IMR-90 (cell line): ENCODE data around the gene GTF3C6. TPM values are rescaled to one million over a fixed set of nuclear protein-coding genes. Genes with fewer than 3 reads are reported as not detected.

Experiments
- ATAC-seq: fragments of 200-7000 bp; cut with Tn5 transposase; 2 replicates; pipeline ENCODE4 v1.9.1; 2020; ENCODE audit warnings: low read depth, mild to moderate bottlenecking, moderate library complexity
- BruUV-seq: library from RNA; stranded (reverse); fragments of 400-500 nt; replicated peaks from 2 replicates; lab custom pipeline; 2021; lab: Mats Ljungman, UMichigan
- CTCF ChIA-PET: fragments of 300-600 bp; formaldehyde crosslinking; extraction: SDS; loops from one replicate; lab custom pipeline; 2021; ENCODE audit warnings: antibody characterized with exemption; lab: Yijun Ruan, JAX
- POLR2A ChIA-PET: fragments of 300-600 bp; sonication (Branson Sonifier 250); formaldehyde crosslinking; loops from one replicate; lab custom pipeline; 2022; ENCODE audit warnings: antibody characterized with exemption; ENCODE audit not compliant: unreplicated experiment; lab: Charles Lee
- DNase-seq: peaks from one replicate; pipeline ENCODE4 v3.0.0; 2013
- H2AFZ ChIP-seq: replicated peaks from 2 replicates; pipeline ENCODE3; 2013; ENCODE audit warnings: low read length, mild to moderate bottlenecking; ENCODE audit not compliant: poor library complexity
- H2AK5ac ChIP-seq: 2 replicates; pipeline ENCODE4 v1.6.1; 2013; ENCODE audit warnings: low read depth, low read length, inconsistent platforms
- H2AK9ac ChIP-seq: replicated peaks from 2 replicates; pipeline ENCODE3; 2013; ENCODE audit warnings: mild to moderate bottlenecking, low read depth, low read length, moderate library complexity; ENCODE audit not compliant: poor library complexity
- H2BK120ac ChIP-seq: 2 replicates; pipeline ENCODE4 v1.6.1; 2013; ENCODE audit warnings: low read depth, low read length, inconsistent platforms
- H2BK15ac ChIP-seq: 3 replicates; pipeline ENCODE4 v1.6.1; 2013; ENCODE audit warnings: low read depth, low read length, inconsistent platforms
- H2BK20ac ChIP-seq: 2 replicates; pipeline ENCODE4 v1.6.1; 2013; ENCODE audit warnings: low read depth, mild to moderate bottlenecking, inconsistent platforms, low read length, moderate library complexity
- H2BK5ac ChIP-seq: 2 replicates; pipeline ENCODE4 v1.6.1; 2013; ENCODE audit warnings: mild to moderate bottlenecking, low read depth, low read length, inconsistent platforms; ENCODE audit not compliant: poor library complexity, severe bottlenecking
- H3K14ac ChIP-seq: replicated peaks from 2 replicates; pipeline ENCODE4 v1.6.1; 2013; ENCODE audit warnings: low read depth, low read length, inconsistent platforms
- H3K18ac ChIP-seq: 2 replicates; pipeline ENCODE4 v1.6.1; 2013; ENCODE audit warnings: low read depth, low read length, control low read depth
- H3K23ac ChIP-seq: 2 replicates; pipeline ENCODE4 v1.6.1; 2013; ENCODE audit warnings: low read depth, low read length, inconsistent platforms
- H3K27ac ChIP-seq: 2 replicates; pipeline ENCODE4 v1.5.1; 2013; ENCODE audit warnings: mild to moderate bottlenecking, control low read depth, low read length; ENCODE audit not compliant: insufficient read depth
- H3K27me3 ChIP-seq: 2 replicates; pipeline ENCODE4 v1.6.1; 2013; ENCODE audit warnings: low read length; ENCODE audit not compliant: control insufficient read depth, insufficient read depth
- H3K36me3 ChIP-seq: 2 replicates; pipeline ENCODE4 v1.6.1; 2013; ENCODE audit warnings: low read length, mixed read lengths; ENCODE audit not compliant: control insufficient read depth, insufficient read depth
- H3K4ac ChIP-seq: 2 replicates; pipeline ENCODE4 v1.6.1; 2013; ENCODE audit warnings: low read depth, low read length, inconsistent platforms
- H3K4me1 ChIP-seq: 2 replicates; pipeline ENCODE4 v1.6.1; 2013; ENCODE audit warnings: low read length, mixed read lengths; ENCODE audit not compliant: control insufficient read depth, insufficient read depth
- H3K4me2 ChIP-seq: 2 replicates; pipeline ENCODE4 v1.6.1; 2013; ENCODE audit warnings: low read depth, mild to moderate bottlenecking, control low read depth, low read length, moderate library complexity
- H3K4me3 ChIP-seq: 2 replicates; pipeline ENCODE4 v1.5.1; 2013; ENCODE audit warnings: low read depth, mild to moderate bottlenecking, control low read depth, low read length, moderate library complexity; ENCODE audit not compliant: insufficient read depth
- H3K56ac ChIP-seq: 2 replicates; pipeline ENCODE4 v1.6.1; 2013; ENCODE audit warnings: low read length, inconsistent platforms; ENCODE audit not compliant: insufficient read depth; ENCODE audit errors: extremely low read depth
- H3K79me1 ChIP-seq, 2 experiments: 2 replicates each; pipeline ENCODE4 v1.6.1; 2013; ENCODE audit warnings: low read length in 2 of 2, inconsistent platforms in 1 of 2, low read depth in 1 of 2
- H3K9ac ChIP-seq: 2 replicates; pipeline ENCODE4 v1.6.1; 2013; ENCODE audit warnings: low read depth, low read length, control low read depth
- H3K9me1 ChIP-seq: 2 replicates; pipeline ENCODE4 v1.6.1; 2013; ENCODE audit warnings: low read length, inconsistent platforms; ENCODE audit not compliant: insufficient read depth
- H3K9me3 ChIP-seq: 2 replicates; pipeline ENCODE4 v1.6.1; 2013; ENCODE audit warnings: low read length; ENCODE audit not compliant: control insufficient read depth, insufficient read depth
- H4K20me1 ChIP-seq: 2 replicates; pipeline ENCODE4 v1.6.1; 2013; ENCODE audit warnings: low read length, inconsistent platforms; ENCODE audit not compliant: insufficient read depth
- H4K5ac ChIP-seq: 2 replicates; pipeline ENCODE4 v1.6.1; 2013; ENCODE audit warnings: mild to moderate bottlenecking, low read depth, low read length, control low read depth
- H4K8ac ChIP-seq, 2 experiments: 2 replicates each; pipeline ENCODE4 v1.6.1; 2013; ENCODE audit warnings: low read depth in 2 of 2, low read length in 2 of 2, control low read depth in 1 of 2, inconsistent platforms in 1 of 2
- H4K91ac ChIP-seq: 2 replicates; pipeline ENCODE4 v1.6.1; 2013; ENCODE audit warnings: low read depth, low read length, inconsistent platforms; ENCODE audit not compliant: insufficient read depth
- BHLHE40 ChIP-seq: fragments of 150-350 bp; IDR thresholded peaks from 2 replicates; pipeline ENCODE4 v1.6.1; 2016; ENCODE audit warnings: mild to moderate bottlenecking, low read depth, low read length
- CTCF ChIP-seq: conservative IDR thresholded peaks from 2 replicates; pipeline ENCODE4 v1.5.1; 2012; ENCODE audit warnings: mild to moderate bottlenecking, low read depth, low read length, improper control_type of control experiment
- ELK1 ChIP-seq: fragments of 150-350 bp; IDR thresholded peaks from 2 replicates; pipeline ENCODE4 v1.6.1; 2016; ENCODE audit warnings: low read depth, mild to moderate bottlenecking, low read length, moderate library complexity, borderline replicate concordance
- NFE2L2 ChIP-seq: fragments of 150-350 bp; IDR thresholded peaks from 2 replicates; pipeline ENCODE4 v1.6.1; 2016; ENCODE audit warnings: low read depth, mild to moderate bottlenecking, low read length
- RAD21 ChIP-seq: IDR thresholded peaks from 2 replicates; pipeline ENCODE4 v1.6.1; 2012; ENCODE audit warnings: low read length, improper control_type of control experiment
- WGBS, 2 experiments: methylation state at CpG; one replicate each; pipeline versions ENCODE4 v1.1.5 to v1.1.7; 2013; ENCODE audit warnings: missing lambda C conversion rate in 2 of 2; ENCODE audit not compliant: insufficient read length in 1 of 2; ENCODE audit errors: extremely low coverage in 2 of 2; 5-methylcytosine and 5-hydroxymethylcytosine counted together
- dilution Hi-C: fragments of 300-500 bp; cut with HindIII; formaldehyde crosslinking; loops from one replicate; pipeline ENCODE4 v1.14.3; 2018; ENCODE audit warnings: low sequenced_read_pairs; ENCODE audit not compliant: unreplicated experiment
- in situ Hi-C: fragments of 300-500 bp; cut with MboI; formaldehyde crosslinking; loops from 3 replicates; pipeline ENCODE4 v1.14.3; 2019; ENCODE audit warnings: low sequenced_read_pairs, inconsistent platforms, mixed read lengths
- intact Hi-C: fragments of 100-400 bp; cut with micrococcal nuclease; formaldehyde crosslinking; loops from 2 replicates; pipeline ENCODE4 v1.10.0; 2022
- polyA plus RNA-seq, 3 experiments: library from polyadenylated mRNA; depleted of rRNA; stranded (reverse); fragments of >200 nt; gene quantifications; 2 replicates each; pipeline ENCODE4 v1.2.3, GENCODE V29; 2012; ENCODE audit warnings: low replicate concordance in 1 of 3
- total RNA-seq: library from RNA; depleted of rRNA; stranded (reverse); fragments of >200 nt; gene quantifications from 2 replicates; pipeline ENCODE4 v1.2.3, GENCODE V29; 2012

Gene GTF3C6
- total and polyA plus RNA-seq, 2 of the 4 experiments (the other 2 are of a cell fraction) = 10.4 to 40.5 TPM

- Histone ChIP-seq H4K91ac (no peak overlapping the region), H3K56ac (no peak overlapping the region), H4K5ac (no peak overlapping the region), H4K20me1 (no peaks in the 10 kb centered on the region), H3K36me3 (no peaks in the 10 kb centered on the region), H2AK5ac (no peak overlapping the region), H3K4ac (no peak overlapping the region), H2BK120ac (no peak overlapping the region), H3K27me3 (no peaks in the 10 kb centered on the region), H3K18ac (no peak overlapping the region), H3K9me3 (no peaks in the 10 kb centered on the region), H3K4me2 (no peak overlapping the region), H2AFZ (no peak overlapping the region), H3K4me1 (no peaks in the 10 kb centered on the region), H3K79me1 (peaks cover 17 to 22% of the 10 kb centered on the region in 2 experiments), H2AK9ac (no peak overlapping the region), H2BK5ac (no peak overlapping the region), H3K4me3 (no peak overlapping the region), H2BK15ac (no peak overlapping the region), H3K23ac (no peak overlapping the region), H3K14ac (no peak overlapping the region), H3K27ac (no peak overlapping the region), H3K9ac (no peak overlapping the region), H4K8ac (no peak overlapping the region), H3K9me1 (no peaks in the 10 kb centered on the region), H2BK20ac (no peak overlapping the region)
- ATAC-seq (no peak), DNase-seq (no peak)
- dilution Hi-C loops = no loop called here
- TF ChIP-seq BHLHE40 (no peak), RAD21 (no peak), CTCF (no peak), ELK1 (no peak), NFE2L2 (no peak)
- ChIA-PET CTCF (interaction anchor here (0.6 kb wide), 1 partner anchor 718 kb away, joined by 4 read pairs; no protein-coding TSS in a partner anchor), POLR2A (no interaction called here)
- intact Hi-C loops = no loop called here
- WGBS, 2 experiments = no CpG with 5 or more reads among the region's 1 CpG
- BruUV-seq = no TSS peak
- in situ Hi-C loops = no loop called here
Measured at GRCh38 chr6:110976575-110976974, 18.1 kb downstream of the GTF3C6 start.
